Skin of body (tissue), 2 donors: ENCODE results near the gene GLYR1. TPM values are rescaled to one million over a fixed set of nuclear protein-coding genes. Genes with fewer than 3 reads are reported as not detected.

ENCODE experiments used
- DNase-seq: peaks from one replicate; lab custom pipeline; 2025; lab: John Stamatoyannopoulos, UW
- total RNA-seq: library from RNA; depleted of rRNA; stranded (reverse); fragments of >200 nt; gene quantifications from one replicate; pipeline ENCODE4 v1.2.3, GENCODE V29; 2014

GLYR1 gene
- total RNA-seq, 1 donor from 2014 or later: 35.1 TPM

DNA sequence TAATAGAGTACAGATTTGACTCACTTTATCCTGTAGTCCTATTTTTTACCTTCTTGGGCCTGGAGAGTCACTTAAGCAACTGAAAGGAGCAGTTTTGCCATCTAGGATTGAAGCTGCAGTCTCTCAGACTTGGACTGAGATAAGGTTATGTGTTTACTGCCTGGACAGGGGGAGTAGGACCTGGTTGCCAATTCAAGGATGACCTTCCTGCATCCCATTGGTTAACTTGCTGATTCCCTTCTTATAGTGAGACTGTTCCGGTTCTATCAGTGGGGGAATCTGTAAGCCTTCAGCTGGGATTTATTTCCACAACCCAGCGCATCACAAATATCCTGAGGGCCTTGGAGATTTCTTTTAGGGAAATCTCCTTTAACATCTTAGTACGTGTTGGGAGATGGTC, 3.1 kb upstream of the GLYR1 start:
- no peak for DNase-seq

DNA sequence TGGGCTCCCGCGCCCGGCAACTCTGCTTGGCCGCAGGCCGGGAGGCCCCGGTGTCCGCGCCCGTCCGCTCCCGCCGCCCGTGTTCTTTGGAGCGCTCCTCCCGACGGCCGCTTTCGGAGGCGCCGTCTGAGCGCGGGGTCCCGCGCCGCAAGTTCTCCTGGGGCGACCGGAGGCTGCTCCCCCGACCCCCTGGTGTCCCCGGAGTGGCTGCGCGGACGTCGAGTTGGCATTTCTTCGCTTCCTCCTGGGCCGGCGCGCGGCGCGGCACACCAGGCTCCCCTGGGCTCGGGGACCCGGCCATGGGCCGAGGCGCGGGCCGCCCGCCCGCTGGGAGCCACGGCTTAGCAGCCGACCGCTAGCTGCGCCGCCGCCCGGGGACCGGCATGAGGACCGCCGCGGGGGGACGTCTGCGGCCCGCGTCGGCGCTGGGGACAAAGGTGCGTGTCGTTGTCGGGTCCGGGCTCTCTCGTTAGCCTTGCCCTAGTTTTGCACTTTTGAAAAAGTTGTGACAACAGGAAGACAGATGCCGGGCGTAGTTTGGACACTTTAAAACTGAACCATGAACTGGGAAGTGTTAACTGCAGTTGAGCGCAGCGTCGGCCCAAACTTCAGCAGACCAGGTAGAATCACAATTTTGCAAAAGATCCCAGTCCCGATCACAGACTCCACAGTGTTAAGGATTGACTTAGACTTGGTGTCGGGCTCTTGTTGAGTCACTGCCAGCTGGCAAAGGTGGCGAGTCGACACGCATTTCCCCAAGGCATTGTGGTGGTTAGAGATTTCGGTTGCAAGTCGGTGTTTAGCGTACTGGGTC, 893 bp upstream of the GLYR1 start:
- no peak for DNase-seq

DNA sequence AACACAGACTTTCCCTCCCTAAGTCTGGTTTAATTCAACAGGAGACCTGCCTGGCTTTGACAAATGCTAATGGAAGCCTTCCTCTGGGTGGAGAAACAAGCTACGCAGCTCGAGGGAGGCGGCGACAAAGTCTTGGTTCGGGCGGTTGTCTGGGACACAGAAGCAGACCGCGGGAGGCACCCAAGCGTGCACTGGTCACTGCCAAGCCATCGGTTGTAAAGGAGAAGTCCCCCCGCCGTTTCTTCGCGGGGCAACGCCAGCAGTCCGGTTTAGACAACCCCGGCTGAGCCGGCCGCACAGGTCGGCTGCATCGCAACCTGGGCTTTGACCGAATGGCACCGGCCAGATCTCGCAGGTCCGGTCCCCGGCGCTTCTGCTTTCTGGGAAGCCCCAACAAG, 586 bp downstream of the GLYR1 start:
- no peak for DNase-seq

DNA sequence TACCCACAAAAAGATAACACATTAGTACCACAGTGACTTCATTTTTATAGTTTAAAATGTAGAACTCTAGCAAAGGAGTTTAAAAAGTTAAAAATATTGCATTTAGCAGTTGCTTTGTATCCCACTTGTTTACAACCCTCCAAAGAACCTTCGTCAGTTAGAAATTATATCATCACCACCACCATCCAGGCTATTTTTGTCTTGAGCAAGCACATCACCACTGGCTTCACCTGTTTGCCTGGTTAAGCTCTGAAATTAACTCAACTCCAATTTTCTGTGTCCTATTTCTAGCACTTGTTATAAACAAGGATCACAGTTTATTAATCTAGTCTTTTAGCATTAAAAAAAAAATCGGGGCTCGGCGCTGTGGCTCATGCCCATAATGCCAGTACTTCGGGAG, 6.1 kb downstream of the GLYR1 start:
- DNase-seq: no peak

DNA sequence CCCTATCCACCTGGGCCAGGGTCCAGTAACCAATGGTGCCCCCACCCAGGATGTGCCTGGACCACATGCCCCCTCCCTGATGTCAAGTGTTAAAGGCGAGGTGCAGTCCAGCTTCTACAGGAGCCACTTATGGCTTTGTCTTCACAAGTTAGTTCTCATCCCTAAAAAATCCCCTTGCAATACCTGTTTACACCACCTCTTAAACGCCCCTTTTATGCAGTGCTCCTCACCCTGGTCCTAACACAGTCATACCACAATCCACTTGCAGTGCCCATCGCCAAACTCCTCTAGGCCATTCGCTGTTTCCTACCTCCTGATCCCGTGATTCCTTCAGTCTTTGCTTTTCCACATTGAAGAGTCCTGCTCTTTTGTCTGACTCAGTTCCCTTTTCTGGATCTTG, 7.1 kb downstream of the GLYR1 start:
- DNase-seq: no peak

DNA sequence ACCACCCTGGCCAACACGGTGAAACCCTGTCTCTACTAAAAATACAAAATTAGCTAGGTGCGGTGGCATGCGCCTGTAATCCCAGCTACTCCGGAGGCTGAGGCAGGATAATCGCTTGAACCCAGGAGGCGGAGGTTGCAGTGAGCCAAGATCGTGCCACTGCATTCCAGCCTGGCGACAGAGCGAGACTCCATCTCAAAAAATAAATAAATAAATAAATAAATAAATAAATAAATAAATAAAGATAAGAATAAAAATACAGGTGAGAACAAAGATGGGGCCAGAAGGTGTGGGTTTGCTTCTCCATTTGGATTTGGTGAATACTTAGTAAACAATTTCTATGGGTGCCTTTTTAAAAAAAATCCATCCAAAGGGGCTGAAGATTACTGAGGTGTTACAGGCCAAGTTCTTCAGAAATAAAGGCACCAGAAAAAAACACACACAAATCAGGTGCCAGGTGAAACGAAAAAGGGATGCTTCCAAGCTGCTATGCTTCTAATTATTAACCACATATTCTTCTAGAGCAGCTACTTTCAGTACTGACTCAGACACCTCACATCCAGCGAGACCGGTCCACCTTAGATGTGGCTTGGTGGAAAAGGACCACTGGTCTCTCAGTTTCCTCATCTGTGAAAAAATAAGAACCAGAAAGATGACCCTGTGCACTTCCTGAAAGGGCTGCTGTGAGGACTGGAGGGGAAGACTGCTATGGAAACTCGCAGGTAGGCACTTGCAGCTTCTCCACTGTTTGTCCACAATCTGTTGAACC, 9.2 kb downstream of the GLYR1 start:
- DNase-seq: no peak

DNA sequence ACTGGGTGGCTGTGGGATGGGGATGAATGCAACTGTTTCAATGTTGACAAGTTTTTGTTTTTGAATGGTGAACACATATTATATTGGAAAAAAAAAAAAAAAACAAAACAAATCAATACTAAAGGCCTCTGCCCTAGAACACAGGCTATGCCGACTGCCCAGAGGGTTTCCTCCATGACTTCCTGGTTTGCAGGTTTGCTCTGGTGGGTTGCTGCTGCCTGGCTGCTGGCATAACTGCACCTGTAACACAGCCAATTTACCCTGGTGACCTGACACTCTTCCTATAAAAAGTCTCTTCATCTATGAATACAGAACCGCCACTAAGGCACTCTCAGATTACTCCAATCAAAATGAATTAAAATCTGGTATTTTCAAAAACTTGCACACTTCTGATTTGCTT, 10.4 kb downstream of the GLYR1 start:
- no peak for DNase-seq

DNA sequence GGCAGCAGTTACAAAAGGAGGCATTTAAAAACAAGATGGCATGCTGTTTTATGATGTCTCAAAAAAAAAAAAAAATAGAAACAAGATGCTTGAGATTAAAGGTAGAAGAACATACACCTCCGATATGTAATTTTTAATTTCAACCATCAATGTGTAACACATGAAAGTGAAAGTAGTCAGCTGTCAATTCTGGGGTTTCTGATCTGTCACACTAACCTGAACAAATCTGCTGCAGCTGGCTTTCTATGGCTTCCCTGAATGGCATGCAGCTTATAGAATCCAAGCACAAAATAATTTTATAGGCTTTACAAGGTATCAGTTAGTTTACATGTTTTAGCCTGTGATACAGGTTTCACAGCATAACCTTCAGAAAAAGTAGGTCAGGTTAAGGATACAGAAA, 13.5 kb downstream of the GLYR1 start:
- no peak for DNase-seq

DNA sequence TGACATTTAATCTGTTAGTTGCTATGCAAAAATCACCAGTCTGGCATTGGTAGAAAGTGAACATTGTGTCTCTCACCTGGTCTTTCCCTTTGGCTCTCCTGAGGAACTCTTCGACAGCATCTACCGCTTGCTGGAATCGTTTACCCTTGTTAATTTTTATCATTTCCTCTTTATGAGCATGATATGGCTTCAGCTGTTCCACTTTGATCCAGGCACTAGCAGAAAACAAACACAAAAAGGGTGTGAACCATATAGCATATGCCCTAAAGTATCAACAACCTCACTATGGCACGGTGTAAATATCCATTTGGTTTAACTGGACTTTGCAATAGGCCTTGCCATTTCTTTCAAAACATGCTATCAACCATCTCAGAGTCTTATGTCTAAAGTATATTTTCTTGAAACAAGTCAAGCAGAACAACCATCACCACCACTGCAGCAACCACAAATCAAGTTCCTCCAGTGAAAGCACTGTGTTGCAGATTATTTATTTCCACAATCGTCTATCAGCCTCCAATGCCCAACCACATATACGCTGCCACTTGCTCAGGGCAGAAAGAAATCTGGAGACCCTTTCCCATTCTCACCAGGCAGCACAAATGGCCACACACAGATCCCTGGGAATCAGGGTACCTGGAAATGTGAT, 14.3 kb downstream of the GLYR1 start:
- DNase-seq: no peak

DNA sequence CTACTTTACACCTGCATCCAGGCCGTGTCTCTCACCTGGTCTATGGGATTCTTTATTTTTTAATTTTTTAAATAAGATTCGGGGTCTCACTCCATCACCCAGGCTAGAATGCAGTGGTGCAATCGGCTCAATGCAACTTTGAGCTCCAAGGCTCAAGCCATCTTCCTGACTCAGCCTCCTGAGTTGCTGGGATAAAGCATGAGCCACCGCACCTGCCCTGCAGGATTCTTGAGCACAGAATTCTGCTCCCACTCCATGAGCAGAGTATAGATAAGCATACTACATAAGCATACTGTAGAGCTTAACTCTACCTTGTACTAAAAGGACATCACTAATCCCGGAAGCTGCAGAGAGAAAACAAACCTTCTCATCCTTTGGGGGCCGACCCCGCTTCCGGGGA, 15.5 kb downstream of the GLYR1 start:
- DNase-seq: no peak

DNA sequence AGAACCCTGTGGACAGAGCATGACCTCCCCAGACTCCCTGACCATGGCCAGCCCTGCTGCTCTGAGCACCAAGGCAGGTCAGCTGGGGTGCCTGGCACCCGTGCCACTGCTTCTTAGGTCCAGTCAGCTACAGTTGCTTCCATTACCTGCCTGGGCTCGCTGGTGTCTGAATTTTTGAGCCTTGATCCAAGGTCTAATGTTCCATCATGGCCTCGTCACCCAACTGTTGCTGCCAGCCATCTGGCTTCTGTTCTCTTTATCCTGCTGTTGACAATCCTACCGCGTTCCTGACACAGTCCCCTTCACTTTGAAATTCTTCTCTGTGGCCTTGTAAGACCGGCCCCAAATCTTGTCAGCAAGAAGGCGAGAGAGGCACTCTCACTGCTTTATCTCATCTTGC, 16.7 kb downstream of the GLYR1 start:
- DNase-seq: no peak

DNA sequence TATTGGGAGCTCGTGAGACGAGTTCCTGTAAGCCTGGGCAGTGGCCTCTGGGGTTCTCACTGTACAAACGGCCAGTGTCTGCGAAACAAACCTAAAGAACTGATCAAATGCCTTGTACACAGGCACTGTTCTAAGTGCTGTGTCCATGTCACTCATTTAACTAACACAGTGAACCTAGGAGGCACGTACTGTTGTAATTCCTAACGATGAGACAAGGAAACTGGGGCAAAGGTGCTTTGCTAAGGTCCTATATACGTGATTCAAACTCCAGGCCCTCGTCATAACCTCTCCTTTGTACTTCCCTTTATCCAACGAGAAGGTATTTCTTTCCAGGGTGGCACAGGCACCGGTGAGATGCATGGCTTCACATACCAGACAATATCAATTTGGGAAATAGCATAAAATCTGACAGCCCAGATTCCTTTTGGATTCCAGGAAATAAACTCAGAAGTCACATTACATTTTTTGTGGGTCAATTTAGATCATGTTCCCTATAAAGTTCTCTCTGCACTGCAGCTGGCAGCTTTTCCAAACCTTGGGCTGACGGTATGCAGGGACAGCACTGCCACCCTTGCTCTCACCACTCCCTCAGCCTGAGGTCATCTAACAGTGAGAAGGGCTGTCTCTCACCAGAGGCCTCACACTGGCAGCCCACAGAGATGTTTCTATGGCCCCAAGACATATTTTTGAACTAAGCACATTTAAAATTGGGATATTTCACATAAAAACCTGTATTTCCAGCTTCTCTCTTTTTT, 18.3 kb downstream of the GLYR1 start:
- DNase-seq: no peak

DNA sequence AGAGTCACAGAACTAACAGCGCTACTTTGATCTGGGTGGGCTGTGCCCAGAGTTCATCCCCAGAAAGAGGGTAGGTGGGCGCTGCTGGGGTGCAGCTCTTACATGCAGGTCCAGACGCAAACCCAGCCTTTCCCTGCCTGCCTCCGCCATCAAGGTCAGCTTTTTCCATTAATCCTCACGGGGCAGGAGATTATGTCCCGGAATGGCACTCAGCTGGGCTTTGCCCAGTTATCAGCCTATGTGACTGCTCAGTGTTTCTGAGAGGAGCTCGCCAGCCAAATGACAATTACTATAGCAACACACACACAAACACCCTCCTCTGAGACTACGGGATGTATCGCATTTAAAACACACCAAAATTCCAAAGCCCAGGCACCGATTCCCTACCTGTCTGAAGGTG, 20.1 kb downstream of the GLYR1 start:
- DNase-seq: no peak

DNA sequence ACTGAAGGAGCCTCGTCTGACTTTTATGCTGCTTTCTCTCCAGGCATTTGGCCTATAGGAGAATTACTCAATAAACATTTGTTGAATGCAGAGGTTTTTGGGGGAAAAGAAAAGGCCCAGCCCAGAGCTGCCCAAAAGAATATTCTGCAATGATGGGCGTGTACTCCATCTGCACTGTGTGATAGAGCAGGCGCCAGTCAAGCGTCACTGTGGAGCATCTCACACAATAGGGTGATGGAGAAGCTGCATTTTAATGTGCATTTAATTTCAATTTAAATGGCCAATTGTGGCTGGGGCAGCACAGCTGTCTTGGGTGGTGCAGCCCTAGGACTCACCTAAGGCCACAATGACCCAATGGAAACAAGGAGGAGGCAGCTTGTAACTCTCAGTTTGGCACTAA, 20.6 kb downstream of the GLYR1 start:
- DNase-seq: no peak

DNA sequence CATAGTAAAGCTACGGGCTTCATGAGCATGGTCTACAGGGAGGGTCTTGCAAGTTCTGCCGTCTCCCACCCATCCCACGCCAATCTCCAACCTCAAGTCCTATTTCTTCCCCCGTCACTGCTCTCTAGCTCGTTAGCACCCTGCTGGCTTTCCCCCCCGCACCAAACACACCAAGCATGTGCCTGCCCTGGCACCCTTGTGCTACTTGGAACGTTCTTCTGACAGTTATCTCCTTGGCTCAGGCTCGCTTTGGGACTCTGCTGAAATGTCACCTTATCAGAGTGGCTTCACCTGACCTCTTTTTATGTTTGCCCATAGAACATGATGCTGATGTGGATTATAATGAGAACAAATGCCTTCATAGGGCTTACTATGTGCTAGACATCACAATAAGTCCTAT, 21.9 kb downstream of the GLYR1 start:
- DNase-seq: no peak

DNA sequence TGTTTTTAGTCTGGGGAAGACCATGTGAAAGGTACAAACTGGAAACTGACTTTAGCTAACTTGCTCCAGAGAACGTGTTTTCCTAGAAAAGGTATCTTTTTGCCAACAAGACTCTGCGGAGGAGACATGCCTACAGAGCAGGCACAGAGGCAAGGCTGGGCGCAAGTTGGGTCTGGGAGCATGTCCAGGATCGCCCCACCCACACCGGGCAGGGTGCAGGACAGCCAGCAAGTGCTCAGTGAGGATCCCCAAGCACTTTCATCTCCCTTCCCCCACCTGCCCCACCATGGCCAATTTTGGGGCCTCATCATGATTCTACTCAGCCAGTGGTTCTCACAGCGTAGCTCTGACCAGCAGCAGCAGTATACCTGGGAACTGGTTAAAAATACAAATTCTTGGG, 26.4 kb downstream of the GLYR1 start:
- DNase-seq: no peak

DNA sequence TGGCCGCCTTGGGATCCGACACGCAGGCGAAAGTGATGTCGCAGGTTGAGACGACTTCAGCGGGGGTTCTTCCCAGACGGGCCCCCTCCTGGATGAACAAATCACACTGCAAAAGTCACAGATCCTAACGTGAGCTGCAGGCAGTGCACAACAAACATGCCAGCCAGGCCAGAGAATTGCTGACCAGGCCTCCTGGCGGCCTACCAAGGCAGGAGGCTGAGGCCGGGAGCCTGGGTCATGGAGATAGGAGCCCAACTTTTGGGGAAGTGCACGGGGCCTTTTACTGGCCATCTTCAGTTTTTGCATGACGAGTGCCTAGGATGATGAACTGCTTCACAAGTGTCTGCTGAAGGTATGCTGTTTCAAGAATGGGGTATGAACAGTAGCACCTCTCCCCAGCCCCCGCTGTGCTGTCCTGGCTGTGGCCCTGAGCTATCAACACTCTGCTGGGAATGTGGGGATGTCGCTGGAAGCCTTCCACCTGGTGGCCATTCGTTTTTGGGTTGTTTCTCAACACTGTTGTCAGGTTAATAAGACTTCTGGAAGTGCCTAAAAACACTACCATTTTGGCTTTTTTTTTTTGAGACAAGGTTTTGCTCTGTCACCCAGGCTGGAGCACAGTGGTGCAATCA, 32.4 kb downstream of the GLYR1 start:
- no peak for DNase-seq

DNA sequence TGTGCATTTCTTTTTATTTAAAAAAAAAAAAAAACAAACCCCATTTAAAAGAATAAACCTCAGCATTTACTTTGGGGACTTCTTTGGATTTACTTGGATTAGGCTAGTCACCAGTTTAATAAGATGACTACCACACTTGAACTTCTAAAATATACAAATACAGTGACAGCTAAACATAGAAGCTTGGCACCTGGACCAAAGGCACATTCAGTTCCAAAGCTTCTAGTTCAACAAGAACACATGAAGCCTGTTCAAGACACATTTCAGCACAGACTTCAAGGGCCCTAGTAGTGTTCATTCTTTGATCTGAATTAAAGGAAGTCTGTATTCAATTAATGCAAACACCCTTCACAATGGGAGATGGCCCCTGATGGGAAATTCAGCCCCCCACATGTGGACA, 33.0 kb downstream of the GLYR1 start:
- DNase-seq: no peak

DNA sequence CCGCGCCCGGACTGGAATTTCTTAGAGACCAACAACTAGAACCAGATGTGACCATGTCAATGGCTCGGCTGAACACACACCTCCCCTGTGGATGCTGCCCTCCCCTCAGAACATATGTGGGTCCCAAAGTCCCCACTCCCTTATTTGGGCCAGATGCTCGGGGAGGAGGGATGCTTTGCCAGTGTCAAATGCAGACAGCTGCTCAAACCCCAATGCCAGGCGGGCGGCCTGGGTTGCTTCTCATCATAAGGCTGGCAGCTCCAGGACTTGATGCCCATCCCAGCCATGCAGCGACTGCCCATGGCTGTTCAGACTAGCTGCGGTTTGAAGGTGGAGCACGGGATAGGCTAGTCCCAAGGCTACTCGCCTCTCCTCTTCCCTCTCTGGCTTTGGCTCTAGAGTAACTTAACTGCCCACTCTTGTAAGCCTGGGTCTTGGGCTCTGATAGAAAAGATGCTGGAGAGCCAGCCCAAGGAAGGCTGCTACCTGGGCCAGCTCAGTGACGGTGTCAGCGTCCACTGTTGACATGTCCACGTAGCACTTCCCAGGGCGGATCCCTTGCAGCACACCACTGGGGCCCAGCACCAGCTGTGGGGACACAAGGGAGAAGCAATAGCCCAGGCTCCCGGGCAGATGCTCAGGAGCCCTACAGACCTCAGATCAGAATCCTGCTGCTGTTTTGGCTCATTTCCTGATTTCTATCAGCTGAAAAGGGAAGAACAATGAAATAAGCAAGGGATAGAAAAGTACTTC, 33.7 kb downstream of the GLYR1 start:
- no peak for DNase-seq

DNA sequence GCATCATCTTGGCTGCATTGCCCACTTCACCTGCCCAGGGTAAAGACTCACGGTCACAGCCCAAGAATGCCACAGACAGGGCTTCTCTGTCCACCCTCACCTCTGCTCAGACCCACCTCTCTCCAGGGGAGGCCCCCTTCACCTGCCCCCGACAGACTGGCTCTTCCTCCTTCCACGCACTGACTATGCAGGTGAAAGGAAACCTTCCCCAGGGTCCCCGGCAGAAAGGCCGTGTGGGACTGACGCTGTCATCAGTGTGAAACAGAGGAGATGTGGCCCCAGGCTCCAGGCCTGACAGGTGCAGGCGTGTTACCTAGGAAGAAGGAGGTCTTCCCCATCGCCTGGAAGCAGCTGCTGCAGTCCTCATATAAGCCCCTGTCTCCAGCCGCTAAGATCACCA, 35.3 kb downstream of the GLYR1 start:
- DNase-seq: no peak

DNA sequence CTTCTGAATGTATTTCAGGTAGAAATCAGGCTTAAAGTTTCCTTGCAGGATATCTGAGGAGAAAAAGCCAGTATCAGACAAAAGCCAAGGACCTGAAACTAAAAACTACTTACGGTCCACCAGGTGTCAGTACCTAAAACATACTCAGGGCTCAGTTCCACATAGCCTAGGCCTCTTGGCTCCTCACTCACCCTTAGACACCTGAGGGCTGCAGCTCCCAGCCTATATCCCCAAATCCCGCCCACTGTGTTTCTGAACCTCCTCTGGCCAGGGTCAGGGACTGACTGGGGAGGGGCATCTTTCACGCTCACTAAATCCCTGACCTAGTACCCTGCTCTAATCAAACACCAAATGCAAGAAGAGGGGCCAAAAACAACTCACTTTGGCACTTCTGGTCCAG, 35.8 kb downstream of the GLYR1 start:
- no peak for DNase-seq
